Endometrial microvascular endothelial cells (primary cell): ENCODE data around the gene BMP7. TPM values are rescaled to one million over a fixed set of nuclear protein-coding genes. Genes with fewer than 3 reads are reported as not detected.
"Not testable (repeated sequence)": the region's sequence is repeated elsewhere in the genome, so short reads cannot be mapped to it uniquely, and the experiment has no call there.

ENCODE experiments used
- in situ Hi-C: cut with HindIII; loops from 2 replicates; pipeline ENCODE4 v1.10.0; 2017; ENCODE audit warnings: low sequenced_read_pairs, low pct_unique_long_range_greater_than_20kb; ENCODE audit errors: inconsistent ontology term
- total RNA-seq: library from RNA; depleted of rRNA; stranded (reverse); fragments of >200 nt; gene quantifications from one replicate; pipeline ENCODE4 v1.2.3, GENCODE V29; 2015; ENCODE audit errors: inconsistent ontology term

BMP7 gene
- total RNA-seq, 1 donor from 2014 or later: not detected

- in situ Hi-C loops: no loop called here
Measured at GRCh38 chr20:57167971-57168701, 98.3 kb downstream of the BMP7 start.

DNA sequence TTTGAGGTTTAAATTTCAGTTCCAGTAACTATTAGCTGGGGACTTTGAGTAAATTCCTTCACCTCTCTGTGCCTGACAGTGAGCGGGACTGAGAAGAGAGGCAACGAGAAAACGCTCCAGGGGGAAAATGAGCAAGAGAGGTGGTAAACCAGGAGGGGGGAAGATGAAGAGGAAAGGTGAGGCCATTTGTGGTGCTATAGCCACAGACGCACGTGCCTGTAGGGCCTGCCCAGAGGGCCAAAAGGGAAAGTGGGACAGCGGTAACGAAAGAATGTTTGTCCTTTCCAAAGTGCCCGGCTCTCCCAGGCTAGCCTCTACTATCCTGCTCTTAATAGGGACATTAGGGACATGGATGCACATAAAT, 99.2 kb downstream of the BMP7 start:
- in situ Hi-C loops: no loop called here

DNA sequence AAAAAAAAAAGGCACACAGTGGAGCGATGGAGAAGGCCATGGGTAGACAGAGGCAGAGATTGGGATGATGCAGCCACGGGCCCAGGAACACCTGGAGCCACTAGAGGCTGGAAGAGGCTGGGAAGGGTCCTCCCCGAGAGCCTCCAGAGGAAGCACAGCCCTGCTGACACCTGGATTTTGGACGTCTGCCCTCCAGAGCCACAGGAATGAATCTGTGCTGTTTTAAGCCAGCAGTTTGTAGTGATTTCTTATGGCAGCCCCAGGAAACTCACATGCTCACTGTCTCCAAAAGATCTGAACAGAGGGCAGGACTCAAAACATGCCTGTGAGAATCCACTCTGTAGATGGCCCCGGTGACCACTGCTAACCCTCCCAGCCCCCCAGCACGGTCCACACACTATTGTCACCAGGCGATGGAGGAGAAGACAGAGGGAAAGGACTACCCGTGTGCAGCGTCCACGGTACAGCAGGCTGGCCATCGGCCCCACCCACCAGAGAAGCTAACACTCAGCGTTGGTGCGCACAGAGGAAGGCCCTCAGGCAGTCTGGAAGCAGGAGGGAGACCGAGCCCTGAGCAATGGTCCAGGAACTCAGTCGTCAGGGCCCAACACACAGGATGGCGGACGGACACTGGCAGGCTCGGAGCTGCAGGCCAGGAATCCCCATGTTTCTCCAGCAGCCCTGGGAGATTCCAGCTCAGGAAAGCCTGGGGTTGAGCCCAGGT, 99.7 kb downstream of the BMP7 start:
- in situ Hi-C loops: no loop called here

DNA sequence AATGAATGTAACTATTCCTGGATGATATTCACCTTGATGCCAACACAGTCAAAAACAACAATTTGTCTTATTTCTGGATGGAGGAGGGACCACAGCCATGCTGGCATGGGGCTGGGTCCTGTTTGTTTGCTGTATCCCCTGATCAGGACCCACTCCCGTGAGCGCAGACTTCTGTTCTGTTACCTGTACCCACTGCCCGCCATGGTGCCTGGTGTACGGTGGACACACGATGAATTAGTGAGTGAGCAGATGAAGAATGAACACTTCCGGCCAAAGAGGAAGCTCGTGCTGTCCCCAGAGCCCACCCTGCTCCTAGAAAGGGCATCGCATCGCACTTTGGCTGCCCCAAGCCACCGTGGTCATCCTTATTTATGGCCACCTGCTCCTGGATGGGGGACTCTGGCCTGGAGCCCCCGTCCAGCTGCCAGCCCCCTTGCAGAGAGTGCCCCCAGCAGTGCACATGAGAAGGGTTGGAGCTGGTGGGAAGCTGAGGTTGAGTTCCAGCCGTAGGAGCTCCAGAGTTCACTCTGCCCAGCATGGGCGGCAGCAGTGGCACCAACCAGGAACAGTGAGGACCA, 100.9 kb downstream of the BMP7 start:
- in situ Hi-C loops: no loop called here

DNA sequence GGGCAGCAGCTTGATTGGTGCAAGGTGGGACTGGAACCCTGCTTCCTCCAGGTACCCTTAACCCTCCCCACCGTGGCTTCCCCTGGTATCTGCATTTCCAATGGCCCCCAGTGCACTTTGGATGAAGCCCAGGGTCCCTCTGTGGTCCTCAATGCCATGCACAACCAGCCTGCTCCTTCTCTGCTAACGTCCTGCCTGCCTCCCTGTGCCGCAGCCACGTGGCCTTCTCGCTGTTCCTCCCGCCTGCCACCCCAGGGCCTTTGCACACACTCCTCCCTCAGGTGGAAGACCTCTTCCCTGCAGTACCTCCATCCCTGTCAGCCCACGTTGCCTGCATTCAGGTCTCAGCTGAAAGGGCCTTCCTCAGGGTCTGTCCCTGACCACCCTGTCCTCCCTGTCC, 101.6 kb downstream of the BMP7 start:
- in situ Hi-C loops: no loop called here

- in situ Hi-C loops: no loop called here
Measured at GRCh38 chr20:57163041-57163440, 103.4 kb downstream of the BMP7 start.

GRCh38 chr20:57162362-57162652, 104.1 kb downstream of the BMP7 start:
- in situ Hi-C loops: no loop called here

GRCh38 chr20:57161478-57162361, 104.7 kb downstream of the BMP7 start:
- in situ Hi-C loops: no loop called here

GRCh38 chr20:57160985-57161384, 105.5 kb downstream of the BMP7 start:
- in situ Hi-C loops: no loop called here

DNA sequence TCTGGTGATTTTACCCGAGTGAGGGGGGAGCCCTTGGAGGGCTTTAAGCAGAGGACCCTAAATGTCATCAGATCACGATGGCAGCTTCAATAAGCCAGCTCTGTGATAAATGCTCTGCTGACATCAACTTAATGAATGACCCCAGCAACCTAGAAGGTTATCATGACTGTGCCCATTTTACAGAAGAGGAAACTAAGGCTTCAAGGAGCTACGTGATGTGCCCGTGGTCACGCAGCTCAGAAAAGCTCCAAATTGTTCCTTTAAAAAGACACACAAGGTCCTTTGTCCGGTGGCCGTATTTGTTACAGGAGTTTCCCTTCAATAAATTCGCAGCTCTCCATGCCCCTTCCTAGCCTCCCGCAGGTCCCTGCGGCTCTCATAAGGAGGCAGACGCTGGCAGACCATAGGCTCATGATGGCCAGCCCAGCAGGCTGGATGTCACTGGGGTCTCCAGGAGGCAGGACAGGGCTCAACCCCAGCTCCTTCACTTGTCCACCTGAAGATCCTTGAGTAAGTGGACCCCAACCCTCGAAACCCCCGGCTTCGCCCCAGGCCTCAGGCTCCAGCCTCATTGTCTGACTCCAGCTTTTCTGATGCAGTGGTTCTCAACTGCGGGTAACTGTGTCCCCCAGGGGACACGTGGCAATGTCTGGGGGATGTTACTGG, 106.4 kb downstream of the BMP7 start:
- in situ Hi-C loops: no loop called here

GRCh38 chr20:57159193-57159851, 107.1 kb downstream of the BMP7 start:
- in situ Hi-C loops: no loop called here

DNA sequence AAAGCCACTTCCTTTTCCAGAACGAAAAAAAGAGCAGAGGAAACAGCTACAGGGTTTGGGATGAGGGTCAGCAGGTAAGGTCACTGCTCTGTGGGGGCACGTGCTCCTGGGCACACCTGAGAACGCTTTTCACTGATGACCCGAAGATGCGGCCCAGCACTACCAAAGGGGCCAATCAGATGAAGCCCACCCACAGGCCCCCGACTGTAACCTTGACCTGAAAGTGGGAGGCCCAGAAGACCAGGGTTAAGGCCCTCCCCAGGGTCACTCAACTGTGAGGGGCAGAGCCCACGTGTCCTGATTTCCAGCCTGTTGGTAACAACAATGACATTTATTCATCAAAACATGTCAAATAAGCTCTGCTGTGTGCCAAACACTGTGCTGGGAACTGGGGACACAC, 108.0 kb downstream of the BMP7 start:
- in situ Hi-C loops: no loop called here

GRCh38 chr20:57157787-57158186, 108.7 kb downstream of the BMP7 start:
- in situ Hi-C loops: not testable (repeated sequence)

DNA sequence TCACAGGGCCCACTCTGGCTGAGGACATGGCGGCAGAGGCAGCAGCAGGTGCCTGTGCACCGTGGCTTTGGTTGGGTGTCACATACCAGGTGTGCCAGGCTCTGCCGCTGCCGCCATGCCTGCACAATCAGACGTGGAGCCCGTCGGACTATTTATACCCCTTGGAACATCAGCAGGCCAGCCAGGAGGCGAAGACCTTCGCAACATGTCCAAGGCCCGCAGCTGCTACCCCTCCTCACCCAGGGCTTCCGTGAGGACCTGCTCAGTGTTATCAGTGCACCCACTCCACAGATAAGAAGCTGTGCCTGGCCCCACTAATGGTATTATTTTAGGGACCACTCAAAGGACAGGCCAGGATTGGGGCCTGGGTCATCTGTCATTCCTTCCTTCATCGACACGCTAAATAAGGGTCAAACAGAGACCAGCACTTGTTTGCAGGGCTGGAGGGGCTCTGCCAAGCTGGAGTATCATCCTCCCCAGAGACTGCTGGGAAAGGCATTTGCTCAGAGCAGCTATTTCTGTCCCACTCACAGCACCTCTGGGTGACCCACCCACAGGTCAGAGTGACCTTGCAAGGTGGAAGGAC, 109.2 kb downstream of the BMP7 start:
- in situ Hi-C loops: no loop called here

- in situ Hi-C loops: no loop called here
Measured at GRCh38 chr20:57156011-57156729, 110.3 kb downstream of the BMP7 start.

GRCh38 chr20:57155415-57155814, 111.0 kb downstream of the BMP7 start:
- in situ Hi-C loops: no loop called here

DNA sequence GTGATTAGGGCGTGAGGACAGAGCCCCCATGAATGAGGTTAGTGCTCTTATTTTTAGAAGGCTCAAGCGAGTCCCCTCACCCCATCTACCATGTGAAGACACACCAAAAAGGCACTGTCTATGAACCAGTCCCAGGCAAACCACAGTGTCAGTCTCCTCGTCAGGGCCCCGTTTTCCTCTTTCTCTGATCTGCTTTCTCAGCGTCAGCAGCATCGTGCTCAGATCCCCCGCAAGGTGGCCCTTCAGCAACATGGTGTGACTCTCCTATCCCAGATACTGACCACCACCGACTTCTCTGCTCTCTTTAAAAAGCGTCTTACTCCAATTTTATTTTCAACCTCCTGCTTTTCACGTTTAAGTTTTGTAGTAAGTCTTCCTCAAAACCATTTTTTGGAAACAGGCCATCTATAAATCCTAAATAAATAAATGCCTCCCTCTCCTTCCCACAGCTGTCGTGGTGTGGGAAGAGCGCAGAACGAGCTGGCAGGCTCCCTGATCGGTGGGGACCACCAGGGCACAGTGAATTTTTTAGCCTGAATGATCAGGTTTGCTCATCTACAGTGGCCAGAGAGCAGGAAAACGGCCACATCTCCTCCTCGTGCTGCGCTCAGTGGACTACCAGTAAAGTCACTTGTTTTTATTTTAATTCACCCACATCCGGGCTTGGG, 113.1 kb downstream of the BMP7 start:
- in situ Hi-C loops: no loop called here
